ENCODE data around the gene SWAP70. TPM values are rescaled to one million over a fixed set of nuclear protein-coding genes. Genes with fewer than 3 reads are reported as not detected.
A peak's percentile ranks its signal among the peaks of the same experiment; 100 is the strongest.
"Not testable (repeated sequence)": the region's sequence is repeated elsewhere in the genome, so short reads cannot be mapped to it uniquely, and the experiment has no call there.

SWAP70 gene
- total RNA-seq, 1 experiment from 2014 or later = 27.7 TPM

GRCh38 chr11:9726321-9727022, 62.6 kb downstream of the SWAP70 start:
- no peaks in the 10 kb centered on the region for H3K9me3 ChIP-seq (replicated peaks)
- H3K27me3 ChIP-seq (replicated peaks) = no peaks in the 10 kb centered on the region
- DNase-seq (ENCODE audit: low read depth in 1 of 2, low spot score in 2 of 2) = peak in 1 of 2 experiments; percentile 12
- peaks cover 17% of the 10 kb centered on the region for H3K36me3 ChIP-seq
- H3K27ac ChIP-seq = no peak overlapping the region
- H3K4me1 ChIP-seq (replicated peaks) = peaks cover 3% of the 10 kb centered on the region
- no peak overlapping the region for H3K4me3 ChIP-seq

GRCh38 chr11:9728058-9728457, 64.2 kb downstream of the SWAP70 start:
- no peak for DNase-seq (ENCODE audit: low read depth in 1 of 2, low spot score in 2 of 2)
- peaks cover 3% of the 10 kb centered on the region for H3K4me1 ChIP-seq (replicated peaks)

GRCh38 chr11:9731256-9731655, 67.4 kb downstream of the SWAP70 start:
- Histone ChIP-seq H3K4me3 (no peak overlapping the region), H3K9me3 (replicated peaks) (no peaks in the 10 kb centered on the region), H3K36me3 (peaks cover 47% of the 10 kb centered on the region), H3K27ac (no peak overlapping the region), H3K4me1 (replicated peaks) (peaks cover 3% of the 10 kb centered on the region), H3K27me3 (replicated peaks) (no peaks in the 10 kb centered on the region)
- DNase-seq (ENCODE audit: low read depth in 1 of 2, low spot score in 2 of 2) = no peak

More at GRCh38 chr11:9728058-9728457, 64.2 kb downstream of the SWAP70 start:
- no peaks in the 10 kb centered on the region for H3K9me3 ChIP-seq (replicated peaks)
- no peak overlapping the region for H3K4me3 ChIP-seq
- H3K27me3 ChIP-seq (replicated peaks) = no peaks in the 10 kb centered on the region
- H3K27ac ChIP-seq = no peak overlapping the region
- H3K36me3 ChIP-seq = peaks cover 24% of the 10 kb centered on the region

- Histone ChIP-seq H3K36me3 (peaks cover 57% of the 10 kb centered on the region), H3K27ac (no peak overlapping the region), H3K4me1 (replicated peaks) (no peaks in the 10 kb centered on the region), H3K27me3 (replicated peaks) (no peaks in the 10 kb centered on the region), H3K4me3 (no peak overlapping the region), H3K9me3 (replicated peaks) (no peaks in the 10 kb centered on the region)
- DNase-seq (ENCODE audit: low read depth in 1 of 2, low spot score in 2 of 2) = no peak
Observed at GRCh38 chr11:9732453-9732852, 68.6 kb downstream of the SWAP70 start.

- no peaks in the 10 kb centered on the region for H3K9me3 ChIP-seq (replicated peaks)
- peaks cover 54% of the 10 kb centered on the region for H3K36me3 ChIP-seq
- no peak overlapping the region for H3K27ac ChIP-seq
- no peaks in the 10 kb centered on the region for H3K27me3 ChIP-seq (replicated peaks)
- no peak for DNase-seq (ENCODE audit: low read depth in 1 of 2, low spot score in 2 of 2)
- no peak overlapping the region for H3K4me3 ChIP-seq
- H3K4me1 ChIP-seq (replicated peaks) = no peaks in the 10 kb centered on the region
Observed at GRCh38 chr11:9733212-9733611, 69.3 kb downstream of the SWAP70 start.

GRCh38 chr11:9735236-9735635, 71.4 kb downstream of the SWAP70 start:
- Histone ChIP-seq H3K4me1 (replicated peaks) (no peaks in the 10 kb centered on the region), H3K36me3 (peaks cover 59% of the 10 kb centered on the region), H3K27me3 (replicated peaks) (no peaks in the 10 kb centered on the region), H3K27ac (no peak overlapping the region), H3K4me3 (no peak overlapping the region), H3K9me3 (replicated peaks) (no peaks in the 10 kb centered on the region)
- no peak for DNase-seq (ENCODE audit: low read depth in 1 of 2, low spot score in 2 of 2)

- peaks cover 64% of the 10 kb centered on the region for H3K36me3 ChIP-seq
- DNase-seq (ENCODE audit: low read depth in 1 of 2, low spot score in 2 of 2) = no peak
Observed at GRCh38 chr11:9735919-9736318, 72.0 kb downstream of the SWAP70 start.

GRCh38 chr11:9736365-9736764, 72.5 kb downstream of the SWAP70 start:
- H3K4me3 ChIP-seq = no peak overlapping the region
- peaks cover 66% of the 10 kb centered on the region for H3K36me3 ChIP-seq
- H3K27ac ChIP-seq = no peak overlapping the region
- no peak for DNase-seq (ENCODE audit: low read depth in 1 of 2, low spot score in 2 of 2)
- H3K4me1 ChIP-seq (replicated peaks) = no peaks in the 10 kb centered on the region
- H3K27me3 ChIP-seq (replicated peaks) = no peaks in the 10 kb centered on the region
- H3K9me3 ChIP-seq (replicated peaks) = no peaks in the 10 kb centered on the region

More at GRCh38 chr11:9735919-9736318, 72.0 kb downstream of the SWAP70 start:
- H3K4me3 ChIP-seq = no peak overlapping the region
- no peaks in the 10 kb centered on the region for H3K9me3 ChIP-seq (replicated peaks)
- no peak overlapping the region for H3K27ac ChIP-seq
- H3K27me3 ChIP-seq (replicated peaks) = no peaks in the 10 kb centered on the region
- no peaks in the 10 kb centered on the region for H3K4me1 ChIP-seq (replicated peaks)

GRCh38 chr11:9738116-9738515, 74.2 kb downstream of the SWAP70 start:
- peaks cover 66% of the 10 kb centered on the region for H3K36me3 ChIP-seq
- DNase-seq (ENCODE audit: low read depth in 1 of 2, low spot score in 2 of 2) = no peak
- no peak overlapping the region for H3K4me3 ChIP-seq
- H3K27me3 ChIP-seq (replicated peaks) = no peaks in the 10 kb centered on the region
- H3K9me3 ChIP-seq (replicated peaks) = no peaks in the 10 kb centered on the region
- no peak overlapping the region for H3K27ac ChIP-seq
- no peaks in the 10 kb centered on the region for H3K4me1 ChIP-seq (replicated peaks)

- Histone ChIP-seq H3K4me3 (no peak overlapping the region), H3K27me3 (replicated peaks) (no peaks in the 10 kb centered on the region), H3K36me3 (peaks cover 64% of the 10 kb centered on the region), H3K27ac (no peak overlapping the region), H3K4me1 (replicated peaks) (no peaks in the 10 kb centered on the region), H3K9me3 (replicated peaks) (no peaks in the 10 kb centered on the region)
- no peak for DNase-seq (ENCODE audit: low read depth in 1 of 2, low spot score in 2 of 2)
Observed at GRCh38 chr11:9738707-9739106, 74.8 kb downstream of the SWAP70 start.

- peaks cover 61% of the 10 kb centered on the region for H3K36me3 ChIP-seq
- no peak for DNase-seq (ENCODE audit: low read depth in 1 of 2, low spot score in 2 of 2)
Observed at GRCh38 chr11:9739123-9739900, 75.4 kb downstream of the SWAP70 start.

GRCh38 chr11:9740202-9740883, 76.5 kb downstream of the SWAP70 start:
- Histone ChIP-seq H3K4me1 (replicated peaks) (no peaks in the 10 kb centered on the region), H3K36me3 (peaks cover 61% of the 10 kb centered on the region), H3K4me3 (no peak overlapping the region), H3K27ac (no peak overlapping the region), H3K27me3 (replicated peaks) (no peaks in the 10 kb centered on the region), H3K9me3 (replicated peaks) (no peaks in the 10 kb centered on the region)
- no peak for DNase-seq (ENCODE audit: low read depth in 1 of 2, low spot score in 2 of 2)

More at GRCh38 chr11:9739123-9739900, 75.4 kb downstream of the SWAP70 start:
- H3K9me3 ChIP-seq (replicated peaks) = no peaks in the 10 kb centered on the region
- H3K4me1 ChIP-seq (replicated peaks) = no peaks in the 10 kb centered on the region
- no peak overlapping the region for H3K4me3 ChIP-seq
- no peak overlapping the region for H3K27ac ChIP-seq
- no peaks in the 10 kb centered on the region for H3K27me3 ChIP-seq (replicated peaks)

GRCh38 chr11:9741260-9741659, 77.4 kb downstream of the SWAP70 start:
- Histone ChIP-seq H3K4me3 (no peak overlapping the region), H3K27ac (no peak overlapping the region), H3K36me3 (peaks cover 53% of the 10 kb centered on the region), H3K27me3 (replicated peaks) (no peaks in the 10 kb centered on the region), H3K9me3 (replicated peaks) (no peaks in the 10 kb centered on the region), H3K4me1 (replicated peaks) (no peaks in the 10 kb centered on the region)
- no peak for DNase-seq (ENCODE audit: low read depth in 1 of 2, low spot score in 2 of 2)

GRCh38 chr11:9743512-9743911, 79.6 kb downstream of the SWAP70 start:
- H3K9me3 ChIP-seq (replicated peaks) = not testable (repeated sequence)

More at GRCh38 chr11:9743512-9743911, 79.6 kb downstream of the SWAP70 start:
- not testable (repeated sequence) for H3K4me1 ChIP-seq (replicated peaks); H3K4me3 ChIP-seq; DNase-seq (ENCODE audit: low read depth in 1 of 2, low spot score in 2 of 2); H3K27ac ChIP-seq; H3K27me3 ChIP-seq (replicated peaks)
- H3K36me3 ChIP-seq = peaks cover 35% of the 10 kb centered on the region
